Activated CD8-positive, alpha-beta memory T cell treated with anti-CD3 and anti-CD28 coated beads for 4 hours (primary cell): ENCODE results near the gene NGEF.

Experiments used
- DNase-seq, 2 donors: peaks; one replicate each; pipeline ENCODE4 v3.0.0-alpha.2; 2020; ENCODE audit warnings: low read depth in 2 of 2

NGEF gene

GRCh38 chr2:232884001-232884421 is 129.0 kb downstream of the NGEF start:
- DNase-seq = no peak

- no peak for DNase-seq
Observed at GRCh38 chr2:232883116-232883721, 129.8 kb downstream of the NGEF start.

- no peak for DNase-seq
Observed at GRCh38 chr2:232882505-232883115, 130.4 kb downstream of the NGEF start.

GRCh38 chr2:232882085-232882484 is 131.0 kb downstream of the NGEF start:
- DNase-seq = no peak

- no peak for DNase-seq
Observed at GRCh38 chr2:232880764-232881351, 132.2 kb downstream of the NGEF start.

- no peak for DNase-seq
Observed at GRCh38 chr2:232879618-232880494, 133.2 kb downstream of the NGEF start.

GRCh38 chr2:232878855-232879617 is 134.0 kb downstream of the NGEF start:
- no peak for DNase-seq

GRCh38 chr2:232877940-232878511 is 135.0 kb downstream of the NGEF start:
- no peak for DNase-seq

GRCh38 chr2:232876978-232877441 is 136.0 kb downstream of the NGEF start:
- no peak for DNase-seq

GRCh38 chr2:232876161-232876977 is 136.7 kb downstream of the NGEF start:
- no peak for DNase-seq

- DNase-seq = no peak
Observed at GRCh38 chr2:232875256-232876121, 137.6 kb downstream of the NGEF start.

- no peak for DNase-seq
Observed at GRCh38 chr2:232874677-232875223, 138.3 kb downstream of the NGEF start.

- DNase-seq = no peak
Observed at GRCh38 chr2:232873909-232874641, 139.0 kb downstream of the NGEF start.

- DNase-seq = no peak
Observed at GRCh38 chr2:232873292-232873908, 139.7 kb downstream of the NGEF start.

GRCh38 chr2:232872826-232873225 is 140.2 kb downstream of the NGEF start:
- DNase-seq = no peak

GRCh38 chr2:232871835-232872736 is 141.0 kb downstream of the NGEF start:
- DNase-seq = no peak

- no peak for DNase-seq
Observed at GRCh38 chr2:232871418-232871834, 141.6 kb downstream of the NGEF start.
